ENCODE results near the gene SHROOM3.
"Not testable (repeated sequence)": the region's sequence is repeated elsewhere in the genome, so short reads cannot be mapped to it uniquely, and the experiment has no call there.

SHROOM3 gene

GRCh38 chr4:76449362-76449767, 14.3 kb downstream of the SHROOM3 start:
- H3K9ac ChIP-seq (ENCODE audit: low read depth, low read length): no peak overlapping the region
- no peaks in the 10 kb centered on the region for H3K4me1 ChIP-seq (ENCODE audit: control insufficient read depth, insufficient read depth, low read length)
- H3K27me3 ChIP-seq (ENCODE audit: control insufficient read depth, insufficient read depth, low read length): no peaks in the 10 kb centered on the region
- H3K4me3 ChIP-seq (ENCODE audit: low read depth, low read length): no peak overlapping the region
- no peaks in the 10 kb centered on the region for H3K36me3 ChIP-seq (ENCODE audit: control insufficient read depth, insufficient read depth, low read length)
- no peaks in the 10 kb centered on the region for H3K9me3 ChIP-seq (ENCODE audit: control insufficient read depth, insufficient read depth, low read length)

- no peaks in the 10 kb centered on the region for H3K9me3 ChIP-seq (ENCODE audit: control insufficient read depth, insufficient read depth, low read length)
- H3K27me3 ChIP-seq (ENCODE audit: control insufficient read depth, insufficient read depth, low read length): no peaks in the 10 kb centered on the region
- no peak overlapping the region for H3K4me3 ChIP-seq (ENCODE audit: low read depth, low read length)
- H3K9ac ChIP-seq (ENCODE audit: low read depth, low read length): no peak overlapping the region
- no peaks in the 10 kb centered on the region for H3K36me3 ChIP-seq (ENCODE audit: control insufficient read depth, insufficient read depth, low read length)
- H3K4me1 ChIP-seq (ENCODE audit: control insufficient read depth, insufficient read depth, low read length): no peaks in the 10 kb centered on the region
Measured at GRCh38 chr4:76449833-76450232, 14.8 kb downstream of the SHROOM3 start.

GRCh38 chr4:76453232-76453631, 18.2 kb downstream of the SHROOM3 start:
- no peak overlapping the region for H3K9ac ChIP-seq (ENCODE audit: low read depth, low read length)
- H3K36me3 ChIP-seq (ENCODE audit: control insufficient read depth, insufficient read depth, low read length): no peaks in the 10 kb centered on the region
- no peaks in the 10 kb centered on the region for H3K27me3 ChIP-seq (ENCODE audit: control insufficient read depth, insufficient read depth, low read length)
- H3K9me3 ChIP-seq (ENCODE audit: control insufficient read depth, insufficient read depth, low read length): no peaks in the 10 kb centered on the region
- no peak overlapping the region for H3K4me3 ChIP-seq (ENCODE audit: low read depth, low read length)
- H3K4me1 ChIP-seq (ENCODE audit: control insufficient read depth, insufficient read depth, low read length): peaks cover 1% of the 10 kb centered on the region

GRCh38 chr4:76454073-76454472, 19.0 kb downstream of the SHROOM3 start:
- not testable (repeated sequence) for H3K4me3 ChIP-seq (ENCODE audit: low read depth, low read length); H3K4me1 ChIP-seq (ENCODE audit: control insufficient read depth, insufficient read depth, low read length); H3K36me3 ChIP-seq (ENCODE audit: control insufficient read depth, insufficient read depth, low read length); H3K27me3 ChIP-seq (ENCODE audit: control insufficient read depth, insufficient read depth, low read length); H3K9ac ChIP-seq (ENCODE audit: low read depth, low read length); H3K9me3 ChIP-seq (ENCODE audit: control insufficient read depth, insufficient read depth, low read length)

- H3K9me3 ChIP-seq (ENCODE audit: control insufficient read depth, insufficient read depth, low read length): peaks cover under 1% of the 10 kb centered on the region
- H3K36me3 ChIP-seq (ENCODE audit: control insufficient read depth, insufficient read depth, low read length): no peaks in the 10 kb centered on the region
- H3K9ac ChIP-seq (ENCODE audit: low read depth, low read length): no peak overlapping the region
- peaks cover 18% of the 10 kb centered on the region for H3K4me1 ChIP-seq (ENCODE audit: control insufficient read depth, insufficient read depth, low read length)
- H3K27me3 ChIP-seq (ENCODE audit: control insufficient read depth, insufficient read depth, low read length): no peaks in the 10 kb centered on the region
- no peak overlapping the region for H3K4me3 ChIP-seq (ENCODE audit: low read depth, low read length)
Measured at GRCh38 chr4:76457885-76458284, 22.9 kb downstream of the SHROOM3 start.

GRCh38 chr4:76458297-76458696, 23.3 kb downstream of the SHROOM3 start:
- Histone ChIP-seq H3K9me3 (ENCODE audit: control insufficient read depth, insufficient read depth, low read length) (peaks cover 4% of the 10 kb centered on the region), H3K9ac (ENCODE audit: low read depth, low read length) (no peak overlapping the region), H3K36me3 (ENCODE audit: control insufficient read depth, insufficient read depth, low read length) (no peaks in the 10 kb centered on the region), H3K27me3 (ENCODE audit: control insufficient read depth, insufficient read depth, low read length) (no peaks in the 10 kb centered on the region), H3K4me1 (ENCODE audit: control insufficient read depth, insufficient read depth, low read length) (peaks cover 18% of the 10 kb centered on the region), H3K4me3 (ENCODE audit: low read depth, low read length) (no peak overlapping the region)

GRCh38 chr4:76458825-76459224, 23.8 kb downstream of the SHROOM3 start:
- no peak overlapping the region for H3K4me3 ChIP-seq (ENCODE audit: low read depth, low read length)
- peaks cover 9% of the 10 kb centered on the region for H3K9me3 ChIP-seq (ENCODE audit: control insufficient read depth, insufficient read depth, low read length)
- peak overlapping the region; percentile 3 for H3K9ac ChIP-seq (ENCODE audit: low read depth, low read length)
- H3K4me1 ChIP-seq (ENCODE audit: control insufficient read depth, insufficient read depth, low read length): peaks cover 18% of the 10 kb centered on the region
- no peaks in the 10 kb centered on the region for H3K36me3 ChIP-seq (ENCODE audit: control insufficient read depth, insufficient read depth, low read length)
- no peaks in the 10 kb centered on the region for H3K27me3 ChIP-seq (ENCODE audit: control insufficient read depth, insufficient read depth, low read length)

- H3K9ac ChIP-seq (ENCODE audit: low read depth, low read length): no peak overlapping the region
- peaks cover 18% of the 10 kb centered on the region for H3K4me1 ChIP-seq (ENCODE audit: control insufficient read depth, insufficient read depth, low read length)
- no peaks in the 10 kb centered on the region for H3K27me3 ChIP-seq (ENCODE audit: control insufficient read depth, insufficient read depth, low read length)
- no peaks in the 10 kb centered on the region for H3K36me3 ChIP-seq (ENCODE audit: control insufficient read depth, insufficient read depth, low read length)
- no peak overlapping the region for H3K4me3 ChIP-seq (ENCODE audit: low read depth, low read length)
- H3K9me3 ChIP-seq (ENCODE audit: control insufficient read depth, insufficient read depth, low read length): peaks cover 12% of the 10 kb centered on the region
Measured at GRCh38 chr4:76459291-76459723, 24.3 kb downstream of the SHROOM3 start.

- H3K9ac ChIP-seq (ENCODE audit: low read depth, low read length): no peak overlapping the region
- H3K4me1 ChIP-seq (ENCODE audit: control insufficient read depth, insufficient read depth, low read length): peaks cover 13% of the 10 kb centered on the region
- no peak overlapping the region for H3K4me3 ChIP-seq (ENCODE audit: low read depth, low read length)
- H3K27me3 ChIP-seq (ENCODE audit: control insufficient read depth, insufficient read depth, low read length): no peaks in the 10 kb centered on the region
- peaks cover 12% of the 10 kb centered on the region for H3K9me3 ChIP-seq (ENCODE audit: control insufficient read depth, insufficient read depth, low read length)
- no peaks in the 10 kb centered on the region for H3K36me3 ChIP-seq (ENCODE audit: control insufficient read depth, insufficient read depth, low read length)
Measured at GRCh38 chr4:76463568-76463967, 28.5 kb downstream of the SHROOM3 start.

GRCh38 chr4:76470064-76470463, 35.0 kb downstream of the SHROOM3 start:
- no peaks in the 10 kb centered on the region for H3K36me3 ChIP-seq (ENCODE audit: control insufficient read depth, insufficient read depth, low read length)
- no peaks in the 10 kb centered on the region for H3K27me3 ChIP-seq (ENCODE audit: control insufficient read depth, insufficient read depth, low read length)
- no peaks in the 10 kb centered on the region for H3K9me3 ChIP-seq (ENCODE audit: control insufficient read depth, insufficient read depth, low read length)
- H3K4me3 ChIP-seq (ENCODE audit: low read depth, low read length): no peak overlapping the region
- H3K4me1 ChIP-seq (ENCODE audit: control insufficient read depth, insufficient read depth, low read length): no peaks in the 10 kb centered on the region
- H3K9ac ChIP-seq (ENCODE audit: low read depth, low read length): no peak overlapping the region

GRCh38 chr4:76470532-76470931, 35.5 kb downstream of the SHROOM3 start:
- no peaks in the 10 kb centered on the region for H3K9me3 ChIP-seq (ENCODE audit: control insufficient read depth, insufficient read depth, low read length)
- no peak overlapping the region for H3K4me3 ChIP-seq (ENCODE audit: low read depth, low read length)
- no peaks in the 10 kb centered on the region for H3K27me3 ChIP-seq (ENCODE audit: control insufficient read depth, insufficient read depth, low read length)
- H3K36me3 ChIP-seq (ENCODE audit: control insufficient read depth, insufficient read depth, low read length): no peaks in the 10 kb centered on the region
- H3K4me1 ChIP-seq (ENCODE audit: control insufficient read depth, insufficient read depth, low read length): no peaks in the 10 kb centered on the region
- H3K9ac ChIP-seq (ENCODE audit: low read depth, low read length): no peak overlapping the region

- Histone ChIP-seq H3K27me3 (ENCODE audit: control insufficient read depth, insufficient read depth, low read length) (no peaks in the 10 kb centered on the region), H3K9ac (ENCODE audit: low read depth, low read length) (no peak overlapping the region), H3K9me3 (ENCODE audit: control insufficient read depth, insufficient read depth, low read length) (no peaks in the 10 kb centered on the region), H3K36me3 (ENCODE audit: control insufficient read depth, insufficient read depth, low read length) (no peaks in the 10 kb centered on the region), H3K4me1 (ENCODE audit: control insufficient read depth, insufficient read depth, low read length) (no peaks in the 10 kb centered on the region), H3K4me3 (ENCODE audit: low read depth, low read length) (no peak overlapping the region)
Measured at GRCh38 chr4:76476571-76476970, 41.5 kb downstream of the SHROOM3 start.

- Histone ChIP-seq H3K9ac (ENCODE audit: low read depth, low read length) (no peak overlapping the region), H3K4me3 (ENCODE audit: low read depth, low read length) (no peak overlapping the region), H3K36me3 (ENCODE audit: control insufficient read depth, insufficient read depth, low read length) (no peaks in the 10 kb centered on the region), H3K9me3 (ENCODE audit: control insufficient read depth, insufficient read depth, low read length) (no peaks in the 10 kb centered on the region), H3K27me3 (ENCODE audit: control insufficient read depth, insufficient read depth, low read length) (no peaks in the 10 kb centered on the region), H3K4me1 (ENCODE audit: control insufficient read depth, insufficient read depth, low read length) (peaks cover 17% of the 10 kb centered on the region)
Measured at GRCh38 chr4:76484654-76485053, 49.6 kb downstream of the SHROOM3 start.
